Peyer's patch (tissue), 4 donors: ENCODE data around the gene CHST9.

Source experiments
- CTCF ChIP-seq, 6 experiments: fragments of 450-650 bp in 4 of 6; fragments of 200-600 bp in 2 of 6; sonication (generic) in 1 of 6; IDR thresholded peaks; one replicate each; pipeline ENCODE4 v1.5.1; 2017 to 2019; ENCODE audit warnings: antibody characterized with exemption in 6 of 6, mild to moderate bottlenecking in 3 of 6, moderate library complexity in 1 of 6
- POLR2A ChIP-seq, 2 donors: fragments of 450-650 bp; IDR thresholded peaks; one replicate each; pipeline ENCODE4 v1.5.1; 2017; ENCODE audit warnings: antibody characterized with exemption in 2 of 2, mild to moderate bottlenecking in 2 of 2, moderate library complexity in 2 of 2

DNA sequence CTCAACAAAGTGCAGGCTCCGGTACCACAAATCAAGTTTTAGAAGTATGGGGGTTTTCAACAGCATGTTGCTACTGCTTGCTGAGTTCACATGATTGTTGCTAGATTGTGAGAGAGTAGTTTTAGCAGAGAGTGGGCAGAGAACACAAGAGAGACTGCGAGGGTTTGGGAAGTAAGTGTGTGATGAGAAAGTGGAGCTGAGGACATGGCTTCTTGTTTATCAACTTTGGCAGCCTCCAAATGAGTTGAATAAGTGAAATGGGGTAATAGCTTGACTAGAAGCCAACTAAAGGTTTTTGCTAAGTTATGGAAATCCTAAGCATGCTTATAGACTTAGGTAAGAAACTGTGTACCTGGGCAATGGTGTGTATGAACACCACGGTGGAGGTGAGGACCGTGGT lies 135.1 kb downstream of the CHST9 start:
- TF ChIP-seq CTCF (IDR thresholded peaks at IDR 0.05) (no peak), POLR2A (IDR thresholded peaks at IDR 0.05) (no peak)
